ENCODE results near the gene CARF. TPM values are rescaled to one million over a fixed set of nuclear protein-coding genes. Genes with fewer than 3 reads are reported as not detected.
"Not testable (repeated sequence)": the region's sequence is repeated elsewhere in the genome, so short reads cannot be mapped to it uniquely, and the experiment has no call there.

CARF gene
- total RNA-seq: 10 to 100 TPM; 11.9 to 13.3 TPM

- Mint-ChIP-seq H3K9me3 (no peaks in the 10 kb centered on the region), H3K27ac (peak within 1 kb of the TSS; percentile 97), H3K4me3 (peak within 1 kb of the TSS; percentile 92), H3K27me3 (no peaks in the 10 kb centered on the region), H3K4me1 (peaks cover 36% of the 10 kb centered on the region), H3K36me3 (ENCODE audit: low read depth) (peaks cover 6% of the 10 kb centered on the region)
- POLR2A ChIA-PET: interaction anchor here (0.7 kb wide), 1 partner anchor 1026 kb away, joined by 7 read pairs; no protein-coding TSS in a partner anchor
- DNase-seq: peak; percentile 93
- CTCF ChIA-PET: interaction anchor here (1.2 to 1.8 kb wide), 3 partner anchors 11 to 327 kb away, joined by 4 to 7 read pairs (median 4); partner anchors contain the start of gene CYP20A1
Measured at GRCh38 chr2:202911512-202912341, at the start of gene CARF, which contains the start of gene WDR12. CARF (plus strand) TSS chr2:202912275; CDS start chr2:202941903, 29,628 bp downstream. WDR12 (minus strand) TSS chr2:202911673; CDS start chr2:202911476, 197 bp downstream.

- ChIA-PET POLR2A (interaction anchor here (0.6 kb wide), 2 partner anchors 86 to 379 kb away, joined by 3 read pairs; no protein-coding TSS in a partner anchor), CTCF (interaction anchor here (0.6 to 1.5 kb wide), 7 partner anchors 10 to 282 kb away, joined by 3 to 5 read pairs (median 4); no protein-coding TSS in a partner anchor)
- Mint-ChIP-seq H3K4me1 (peaks cover 12% of the 10 kb centered on the region), H3K9me3 (no peaks in the 10 kb centered on the region), H3K27me3 (no peaks in the 10 kb centered on the region), H3K36me3 (ENCODE audit: low read depth) (no peaks in the 10 kb centered on the region), H3K27ac (peak overlapping the region; percentile 90), H3K4me3 (peak overlapping the region; percentile 88)
- peak; percentile 74 for DNase-seq
Measured at GRCh38 chr2:202870431-202871299, 41.4 kb upstream of the CARF start.

GRCh38 chr2:202871300-202872141 lies 40.6 kb upstream of the CARF start, which contains the start of gene ICA1L:
ICA1L (minus strand) TSS chr2:202871766; CDS start chr2:202829009, 42,757 bp downstream.
- DNase-seq: peak; percentile 66
- no peaks in the 10 kb centered on the region for H3K36me3 Mint-ChIP-seq (ENCODE audit: low read depth)
- H3K4me1 Mint-ChIP-seq: peaks cover 12% of the 10 kb centered on the region
- H3K27ac Mint-ChIP-seq: peak within 1 kb of the TSS; percentile 90
- no peaks in the 10 kb centered on the region for H3K9me3 Mint-ChIP-seq
- ChIA-PET POLR2A (interaction anchor here (0.6 kb wide), 1 partner anchor 380 kb away, joined by 3 read pairs; no protein-coding TSS in a partner anchor), CTCF (interaction anchor here (0.6 to 1.5 kb wide), 9 partner anchors 9 to 944 kb away, joined by 3 to 5 read pairs (median 3); no protein-coding TSS in a partner anchor)
- H3K4me3 Mint-ChIP-seq: peak within 1 kb of the TSS; percentile 88
- no peaks in the 10 kb centered on the region for H3K27me3 Mint-ChIP-seq

- Mint-ChIP-seq H3K36me3 (ENCODE audit: low read depth) (peaks cover 11% of the 10 kb centered on the region), H3K9me3 (no peaks in the 10 kb centered on the region), H3K27ac (no peak overlapping the region), H3K4me1 (peaks cover 1% of the 10 kb centered on the region), H3K27me3 (no peaks in the 10 kb centered on the region), H3K4me3 (no peak overlapping the region)
- ChIA-PET CTCF (no interaction called here), POLR2A (interaction anchor here (0.6 kb wide), 1 partner anchor 403 kb away, joined by 4 read pairs; no protein-coding TSS in a partner anchor)
- DNase-seq: no peak
Measured at GRCh38 chr2:202877699-202878098, 34.4 kb upstream of the CARF start.

- CTCF ChIA-PET: interaction anchor here (1.8 kb wide), 1 partner anchor 10 kb away, joined by 4 read pairs; the partner anchor contains the start of gene ICA1L
- POLR2A ChIA-PET: no interaction called here
- no peak for DNase-seq
- H3K4me3 Mint-ChIP-seq: no peak overlapping the region
- no peaks in the 10 kb centered on the region for H3K27me3 Mint-ChIP-seq
- H3K9me3 Mint-ChIP-seq: no peaks in the 10 kb centered on the region
- H3K27ac Mint-ChIP-seq: no peak overlapping the region
- H3K36me3 Mint-ChIP-seq (ENCODE audit: low read depth): peaks cover 26% of the 10 kb centered on the region
- H3K4me1 Mint-ChIP-seq: no peaks in the 10 kb centered on the region
Measured at GRCh38 chr2:202881570-202881969, 30.5 kb upstream of the CARF start.

- no peaks in the 10 kb centered on the region for H3K9me3 Mint-ChIP-seq
- peaks cover 30% of the 10 kb centered on the region for H3K36me3 Mint-ChIP-seq (ENCODE audit: low read depth)
- POLR2A ChIA-PET: no interaction called here
- DNase-seq: no peak
- H3K4me3 Mint-ChIP-seq: no peak overlapping the region
- no peaks in the 10 kb centered on the region for H3K27me3 Mint-ChIP-seq
- H3K27ac Mint-ChIP-seq: no peak overlapping the region
- no peaks in the 10 kb centered on the region for H3K4me1 Mint-ChIP-seq
- CTCF ChIA-PET: no interaction called here
Measured at GRCh38 chr2:202883987-202884675, 27.9 kb upstream of the CARF start.

- ChIA-PET CTCF (no interaction called here), POLR2A (no interaction called here)
- Mint-ChIP-seq H3K27me3 (no peaks in the 10 kb centered on the region), H3K36me3 (ENCODE audit: low read depth) (peaks cover 30% of the 10 kb centered on the region), H3K9me3 (no peaks in the 10 kb centered on the region), H3K4me1 (no peaks in the 10 kb centered on the region), H3K27ac (no peak overlapping the region), H3K4me3 (no peak overlapping the region)
- DNase-seq: no peak
Measured at GRCh38 chr2:202885190-202885589, 26.9 kb upstream of the CARF start.

GRCh38 chr2:202905507-202905906 lies 6.6 kb upstream of the CARF start:
- Mint-ChIP-seq H3K9me3 (peaks cover 12% of the 10 kb centered on the region), H3K4me1 (peaks cover 33% of the 10 kb centered on the region), H3K36me3 (ENCODE audit: low read depth) (peaks cover 37% of the 10 kb centered on the region)
- DNase-seq, POLR2A ChIA-PET, H3K27ac Mint-ChIP-seq, CTCF ChIA-PET, H3K4me3 Mint-ChIP-seq, H3K27me3 Mint-ChIP-seq: not testable (repeated sequence)

- H3K9me3 Mint-ChIP-seq: peaks cover 12% of the 10 kb centered on the region
- no peaks in the 10 kb centered on the region for H3K27me3 Mint-ChIP-seq
- DNase-seq: no peak
- peaks cover 40% of the 10 kb centered on the region for H3K4me1 Mint-ChIP-seq
- H3K27ac Mint-ChIP-seq: no peak overlapping the region
- CTCF ChIA-PET: interaction anchor here (0.8 kb wide), 1 partner anchor 14 kb away, joined by 4 read pairs; no protein-coding TSS in a partner anchor
- POLR2A ChIA-PET: no interaction called here
- H3K36me3 Mint-ChIP-seq (ENCODE audit: low read depth): peaks cover 33% of the 10 kb centered on the region
- H3K4me3 Mint-ChIP-seq: no peak overlapping the region
Measured at GRCh38 chr2:202908186-202908585, 3.9 kb upstream of the CARF start.

- Mint-ChIP-seq H3K4me3 (peak overlapping the region; percentile 92), H3K9me3 (peaks cover 8% of the 10 kb centered on the region), H3K27me3 (no peaks in the 10 kb centered on the region), H3K27ac (no peak overlapping the region), H3K4me1 (peaks cover 37% of the 10 kb centered on the region), H3K36me3 (ENCODE audit: low read depth) (peaks cover 23% of the 10 kb centered on the region)
- POLR2A ChIA-PET: interaction anchor here (0.5 kb wide), 1 partner anchor 205 kb away, joined by 4 read pairs; no protein-coding TSS in a partner anchor
- no peak for DNase-seq
- CTCF ChIA-PET: interaction anchor here (0.6 to 1.6 kb wide), 7 partner anchors 13 to 740 kb away, joined by 3 to 4 read pairs (median 3); no protein-coding TSS in a partner anchor
Measured at GRCh38 chr2:202909394-202910192, 2.5 kb upstream of the CARF start.

- POLR2A ChIA-PET, DNase-seq, H3K9me3 Mint-ChIP-seq, H3K27me3 Mint-ChIP-seq, H3K27ac Mint-ChIP-seq: not testable (repeated sequence)
- peaks cover 18% of the 10 kb centered on the region for H3K36me3 Mint-ChIP-seq (ENCODE audit: low read depth)
- H3K4me1 Mint-ChIP-seq: peaks cover 36% of the 10 kb centered on the region
- CTCF ChIA-PET: interaction anchor here (1.1 to 1.8 kb wide), 3 partner anchors 12 to 40 kb away, joined by 3 to 7 read pairs (median 4); no protein-coding TSS in a partner anchor
- peak overlapping the region; percentile 92 for H3K4me3 Mint-ChIP-seq
Measured at GRCh38 chr2:202910250-202910649, 1.8 kb upstream of the CARF start.
